WTC11 (cell line): ENCODE data around the gene OTUB2. TPM values are rescaled to one million over a fixed set of nuclear protein-coding genes. Genes with fewer than 3 reads are reported as not detected.
A peak's percentile ranks its signal among the peaks of the same experiment; 100 is the strongest.
"Not testable (repeated sequence)": the region's sequence is repeated elsewhere in the genome, so short reads cannot be mapped to it uniquely, and the experiment has no call there.

ENCODE experiments used
- ATAC-seq: fragments of 200-7000 bp; cut with Tn5 transposase; 2 replicates; pipeline ENCODE4 v1.10.0; 2021; ENCODE audit warnings: mild to moderate bottlenecking, moderate library complexity
- CTCF ChIA-PET: fragments of 300-600 bp; sonication (Branson Sonifier 250); formaldehyde crosslinking; loops from one replicate; lab custom pipeline; 2021; ENCODE audit warnings: antibody characterized with exemption; lab: Charles Lee
- POLR2A ChIA-PET: fragments of 350-600 bp; sonication (Branson Sonifier 250); formaldehyde crosslinking; loops from one replicate; lab custom pipeline; 2021; ENCODE audit warnings: antibody characterized with exemption; lab: Charles Lee
- DNase-seq: peaks from one replicate; pipeline ENCODE4 v3.0.0; 2021; ENCODE audit warnings: low spot score
- H3K27ac Mint-ChIP-seq: 2 replicates; pipeline ENCODE4 v1.8.0; 2021; ENCODE audit warnings: mixed read lengths
- H3K27me3 Mint-ChIP-seq: 2 replicates; pipeline ENCODE4 v1.8.0; 2021; ENCODE audit warnings: low read depth, mild to moderate bottlenecking, moderate library complexity, mixed read lengths
- H3K36me3 Mint-ChIP-seq: 2 replicates; pipeline ENCODE4 v1.8.0; 2021; ENCODE audit warnings: mixed read lengths
- H3K4me1 Mint-ChIP-seq: 2 replicates; pipeline ENCODE4 v1.8.0; 2022; ENCODE audit warnings: mixed read lengths
- H3K4me3 Mint-ChIP-seq: 2 replicates; pipeline ENCODE4 v1.8.0; 2021; ENCODE audit warnings: mild to moderate bottlenecking, moderate library complexity, mixed read lengths
- H3K9me3 Mint-ChIP-seq: 2 replicates; pipeline ENCODE4 v1.8.0; 2021; ENCODE audit warnings: mixed read lengths
- CBFB ChIP-seq: sonication (generic); formaldehyde crosslinking; IDR thresholded peaks from 2 replicates; pipeline ENCODE4 v1.8.1; 2022; ENCODE audit warnings: mild to moderate bottlenecking, low read depth, missing genetic modification reagents
- ETV6 ChIP-seq: sonication (generic); formaldehyde crosslinking; IDR thresholded peaks from 2 replicates; pipeline ENCODE4 v1.8.1; 2022; ENCODE audit warnings: mild to moderate bottlenecking, missing genetic modification reagents
- FOXJ3 ChIP-seq: sonication (generic); formaldehyde crosslinking; IDR thresholded peaks from 2 replicates; pipeline ENCODE4 v1.9.0; 2021; ENCODE audit warnings: missing genetic modification reagents, mild to moderate bottlenecking, borderline replicate concordance
- FOXK1 ChIP-seq: sonication (generic); formaldehyde crosslinking; IDR thresholded peaks from 2 replicates; pipeline ENCODE4 v1.8.0; 2022; ENCODE audit warnings: mild to moderate bottlenecking, moderate library complexity, missing genetic modification reagents
- GRHL2 ChIP-seq: fragments of 250-450 bp; sonication (Bioruptor Pico); IDR thresholded peaks from 2 replicates; pipeline ENCODE4 v1.8.0; 2022; ENCODE audit warnings: mild to moderate bottlenecking, moderate library complexity; ENCODE audit not compliant: insufficient replicate concordance, severe bottlenecking
- KAT7 ChIP-seq: sonication (generic); formaldehyde crosslinking; IDR thresholded peaks from 2 replicates; pipeline ENCODE4 v1.8.1; 2023; ENCODE audit warnings: missing genetic modification reagents, mild to moderate bottlenecking, borderline replicate concordance
- MXD4 ChIP-seq: fragments of 250-450 bp; sonication (Bioruptor Pico); IDR thresholded peaks from 2 replicates; pipeline ENCODE4 v1.8.0; 2021; ENCODE audit warnings: mild to moderate bottlenecking, moderate library complexity, borderline replicate concordance
- NFE2L1 ChIP-seq: sonication (generic); formaldehyde crosslinking; IDR thresholded peaks from 2 replicates; pipeline ENCODE4 v1.8.1; 2023; ENCODE audit warnings: missing genetic modification reagents
- NFYB ChIP-seq: sonication (generic); formaldehyde crosslinking; conservative IDR thresholded peaks from 2 replicates; pipeline ENCODE4 v1.8.0; 2022; ENCODE audit warnings: low read depth, missing genetic modification reagents
- NR1H2 ChIP-seq: sonication (generic); formaldehyde crosslinking; IDR thresholded peaks from 2 replicates; pipeline ENCODE4 v1.9.0; 2021; ENCODE audit warnings: mild to moderate bottlenecking, moderate library complexity, missing genetic modification reagents
- ZNF232 ChIP-seq: sonication (generic); formaldehyde crosslinking; IDR thresholded peaks from 2 replicates; pipeline ENCODE4 v1.8.0; 2022; ENCODE audit warnings: mild to moderate bottlenecking, missing genetic modification reagents
- ZNF396 ChIP-seq: fragments of 250-450 bp; sonication (Bioruptor Pico); IDR thresholded peaks from 2 replicates; pipeline ENCODE4 v1.8.0; 2021; ENCODE audit warnings: mild to moderate bottlenecking, moderate library complexity, borderline replicate concordance
- total RNA-seq: library from RNA; stranded (reverse); gene quantifications from 3 replicates; pipeline ENCODE4 v1.2.3, GENCODE V29; 2021
- TF ChIP-seq, protein P1 (sequence below): sonication (generic); formaldehyde crosslinking; IDR thresholded peaks from 2 replicates; pipeline ENCODE4 v1.8.1; 2022; ENCODE audit warnings: low read depth, missing genetic modification reagents, borderline replicate concordance
- TF ChIP-seq, protein P2 (sequence below): sonication (generic); formaldehyde crosslinking; IDR thresholded peaks from 2 replicates; pipeline ENCODE4 v1.8.1; 2023; ENCODE audit warnings: mild to moderate bottlenecking, missing genetic modification reagents, moderate library complexity
- TF ChIP-seq, protein P3 (sequence below): sonication (generic); formaldehyde crosslinking; IDR thresholded peaks from 2 replicates; pipeline ENCODE4 v1.8.0; 2022; ENCODE audit warnings: mild to moderate bottlenecking, missing genetic modification reagents
- TF ChIP-seq, protein P4 (sequence below): sonication (generic); formaldehyde crosslinking; IDR thresholded peaks from 2 replicates; pipeline ENCODE4 v1.8.1; 2023; ENCODE audit warnings: mild to moderate bottlenecking, moderate library complexity, missing genetic modification reagents
- TF ChIP-seq, protein P5 (sequence below): sonication (generic); formaldehyde crosslinking; conservative IDR thresholded peaks from 2 replicates; pipeline ENCODE4 v1.8.1; 2023; ENCODE audit warnings: mild to moderate bottlenecking, low read depth, missing genetic modification reagents, moderate library complexity
- TF ChIP-seq, protein P6 (sequence below): sonication (generic); formaldehyde crosslinking; IDR thresholded peaks from 2 replicates; pipeline ENCODE4 v1.8.0; 2022; ENCODE audit warnings: mild to moderate bottlenecking, missing genetic modification reagents

The OTUB2 gene
- total RNA-seq, 1 experiment from 2014 or later = 3.5 TPM

DNA sequence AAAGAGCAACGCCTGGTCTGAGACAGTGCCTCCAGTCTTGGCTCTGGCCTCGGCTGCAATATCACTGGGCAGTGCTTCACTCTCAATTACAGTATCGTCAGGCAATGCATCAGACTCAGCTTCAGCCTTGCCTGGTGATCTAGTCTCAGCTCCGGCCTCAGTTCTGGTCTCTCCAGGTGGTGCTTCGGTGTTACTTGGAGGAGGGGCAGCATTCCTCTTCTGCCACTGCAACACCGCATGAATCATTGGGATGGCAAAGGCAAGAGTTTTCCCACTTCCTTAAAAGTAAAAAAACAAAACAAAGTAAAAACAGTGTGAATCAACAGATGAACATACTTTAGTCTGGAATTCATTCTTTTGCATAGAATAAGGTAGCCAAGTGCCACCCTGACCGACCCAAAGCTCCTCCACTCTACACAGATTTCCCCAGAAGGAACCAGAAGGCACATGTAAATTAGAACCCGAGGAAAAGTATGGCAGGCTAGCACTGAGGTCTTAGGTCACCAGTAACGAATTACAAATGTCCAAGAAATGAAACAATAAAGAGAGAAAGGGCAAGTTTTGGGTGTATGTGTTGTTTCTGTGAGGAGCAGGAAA is 36.3 kb downstream of the OTUB2 start:
- H3K4me3 Mint-ChIP-seq = no peak overlapping the region
- no peak for DNase-seq
- ChIA-PET CTCF (interaction anchor here (2.2 kb wide), 2 partner anchors 26 to 74 kb away, joined by 8 to 10 read pairs; no protein-coding TSS in a partner anchor), POLR2A (no interaction called here)
- H3K9me3 Mint-ChIP-seq = peaks cover under 1% of the 10 kb centered on the region
- H3K36me3 Mint-ChIP-seq = peaks cover 50% of the 10 kb centered on the region
- peak; percentile 57; the same call in 1 of the 2 replicates for ATAC-seq
- TF ChIP-seq NFE2L1 (CRISPR knock-in tag) = no peak
- peak overlapping the region; percentile 93 for H3K27ac Mint-ChIP-seq
- peaks cover 34% of the 10 kb centered on the region for H3K4me1 Mint-ChIP-seq
- no peaks in the 10 kb centered on the region; the same call in 1 of the 2 replicates for H3K27me3 Mint-ChIP-seq

DNA sequence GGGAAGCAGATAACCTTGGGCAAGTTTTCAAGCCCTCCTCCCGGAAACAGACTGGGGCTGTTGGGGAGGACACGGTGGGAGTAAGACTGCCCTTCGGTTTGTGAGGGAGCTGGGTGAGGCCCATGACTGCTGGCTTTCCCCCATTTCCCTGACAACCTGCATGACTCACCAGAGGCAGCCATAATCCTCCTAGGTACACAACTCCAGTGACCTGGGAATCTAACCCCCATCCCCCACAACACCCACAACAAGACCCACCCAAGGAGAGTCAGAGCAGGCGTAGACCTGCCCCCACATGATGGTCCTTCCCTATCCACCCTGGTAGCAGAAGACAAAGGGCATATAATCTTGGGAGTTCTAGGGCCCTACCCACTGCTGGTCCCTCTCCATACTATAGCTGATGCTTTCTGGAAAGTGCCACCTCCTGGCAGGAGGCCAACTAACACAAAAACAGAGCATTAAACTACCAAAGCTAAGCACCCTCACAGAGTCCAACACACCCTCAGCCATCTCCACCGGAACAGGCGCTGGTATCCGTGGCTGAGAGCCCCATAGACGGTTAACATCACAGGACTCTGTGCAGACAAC is 40.0 kb downstream of the OTUB2 start:
- no peak for DNase-seq
- ChIA-PET POLR2A (no interaction called here), CTCF (interaction anchor here (0.6 to 4.4 kb wide), 7 partner anchors 30 to 126 kb away, joined by 3 to 22 read pairs (median 4); no protein-coding TSS in a partner anchor)
- no peak for TF ChIP-seq GRHL2 (CRISPR knock-in tag)
- TF ChIP-seq ZNF232 (CRISPR knock-in tag) = no peak
- TF ChIP-seq, protein P1, sequence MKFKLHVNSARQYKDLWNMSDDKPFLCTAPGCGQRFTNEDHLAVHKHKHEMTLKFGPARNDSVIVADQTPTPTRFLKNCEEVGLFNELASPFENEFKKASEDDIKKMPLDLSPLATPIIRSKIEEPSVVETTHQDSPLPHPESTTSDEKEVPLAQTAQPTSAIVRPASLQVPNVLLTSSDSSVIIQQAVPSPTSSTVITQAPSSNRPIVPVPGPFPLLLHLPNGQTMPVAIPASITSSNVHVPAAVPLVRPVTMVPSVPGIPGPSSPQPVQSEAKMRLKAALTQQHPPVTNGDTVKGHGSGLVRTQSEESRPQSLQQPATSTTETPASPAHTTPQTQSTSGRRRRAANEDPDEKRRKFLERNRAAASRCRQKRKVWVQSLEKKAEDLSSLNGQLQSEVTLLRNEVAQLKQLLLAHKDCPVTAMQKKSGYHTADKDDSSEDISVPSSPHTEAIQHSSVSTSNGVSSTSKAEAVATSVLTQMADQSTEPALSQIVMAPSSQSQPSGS = no peak
- TF ChIP-seq, protein P2, sequence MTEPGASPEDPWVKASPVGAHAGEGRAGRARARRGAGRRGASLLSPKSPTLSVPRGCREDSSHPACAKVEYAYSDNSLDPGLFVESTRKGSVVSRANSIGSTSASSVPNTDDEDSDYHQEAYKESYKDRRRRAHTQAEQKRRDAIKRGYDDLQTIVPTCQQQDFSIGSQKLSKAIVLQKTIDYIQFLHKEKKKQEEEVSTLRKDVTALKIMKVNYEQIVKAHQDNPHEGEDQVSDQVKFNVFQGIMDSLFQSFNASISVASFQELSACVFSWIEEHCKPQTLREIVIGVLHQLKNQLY (CRISPR knock-in tag) = no peak
- no peak for TF ChIP-seq FOXK1 (CRISPR knock-in tag)
- TF ChIP-seq, protein P3, sequence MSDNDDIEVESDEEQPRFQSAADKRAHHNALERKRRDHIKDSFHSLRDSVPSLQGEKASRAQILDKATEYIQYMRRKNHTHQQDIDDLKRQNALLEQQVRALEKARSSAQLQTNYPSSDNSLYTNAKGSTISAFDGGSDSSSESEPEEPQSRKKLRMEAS (CRISPR knock-in tag) = no peak
- TF ChIP-seq ETV6 (CRISPR knock-in tag) = no peak
- no peak for TF ChIP-seq FOXJ3
- no peak for TF ChIP-seq KAT7 (CRISPR knock-in tag)
- TF ChIP-seq, protein P4, sequence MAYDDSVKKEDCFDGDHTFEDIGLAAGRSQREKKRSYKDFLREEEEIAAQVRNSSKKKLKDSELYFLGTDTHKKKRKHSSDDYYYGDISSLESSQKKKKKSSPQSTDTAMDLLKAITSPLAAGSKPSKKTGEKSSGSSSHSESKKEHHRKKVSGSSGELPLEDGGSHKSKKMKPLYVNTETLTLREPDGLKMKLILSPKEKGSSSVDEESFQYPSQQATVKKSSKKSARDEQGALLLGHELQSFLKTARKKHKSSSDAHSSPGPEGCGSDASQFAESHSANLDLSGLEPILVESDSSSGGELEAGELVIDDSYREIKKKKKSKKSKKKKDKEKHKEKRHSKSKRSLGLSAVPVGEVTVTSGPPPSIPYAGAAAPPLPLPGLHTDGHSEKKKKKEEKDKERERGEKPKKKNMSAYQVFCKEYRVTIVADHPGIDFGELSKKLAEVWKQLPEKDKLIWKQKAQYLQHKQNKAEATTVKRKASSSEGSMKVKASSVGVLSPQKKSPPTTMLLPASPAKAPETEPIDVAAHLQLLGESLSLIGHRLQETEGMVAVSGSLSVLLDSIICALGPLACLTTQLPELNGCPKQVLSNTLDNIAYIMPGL (CRISPR knock-in tag) = no peak
- no peak for TF ChIP-seq ZNF396 (CRISPR knock-in tag)
- TF ChIP-seq NFYB (CRISPR knock-in tag) = no peak
- Mint-ChIP-seq H3K4me3 (no peak overlapping the region), H3K27ac (peak overlapping the region; percentile 42), H3K4me1 (peaks cover 42% of the 10 kb centered on the region), H3K27me3 (no peaks in the 10 kb centered on the region; the same call in 1 of the 2 replicates), H3K36me3 (peaks cover 54% of the 10 kb centered on the region), H3K9me3 (peaks cover 38% of the 10 kb centered on the region)
- peak; percentile 53 for ATAC-seq

DNA sequence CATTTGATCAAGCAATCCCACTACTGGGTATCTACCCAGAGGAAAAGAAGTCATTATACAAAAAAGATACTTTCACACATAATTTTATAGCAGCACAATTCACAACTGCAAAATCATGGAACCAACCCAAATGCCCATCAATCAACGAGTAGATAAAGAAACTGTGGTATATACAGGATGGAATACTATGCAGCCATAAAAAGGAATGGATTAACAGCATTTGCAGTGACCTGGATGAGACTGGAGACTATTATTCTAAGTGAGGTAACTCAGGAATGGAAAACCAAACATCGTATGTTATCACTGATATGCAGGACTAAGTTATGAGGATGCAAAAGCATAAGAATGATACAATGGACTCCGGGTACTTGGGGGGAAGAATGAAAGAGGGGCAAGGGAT is 45.9 kb downstream of the OTUB2 start:
- H3K4me3 Mint-ChIP-seq = not testable (repeated sequence)

DNA sequence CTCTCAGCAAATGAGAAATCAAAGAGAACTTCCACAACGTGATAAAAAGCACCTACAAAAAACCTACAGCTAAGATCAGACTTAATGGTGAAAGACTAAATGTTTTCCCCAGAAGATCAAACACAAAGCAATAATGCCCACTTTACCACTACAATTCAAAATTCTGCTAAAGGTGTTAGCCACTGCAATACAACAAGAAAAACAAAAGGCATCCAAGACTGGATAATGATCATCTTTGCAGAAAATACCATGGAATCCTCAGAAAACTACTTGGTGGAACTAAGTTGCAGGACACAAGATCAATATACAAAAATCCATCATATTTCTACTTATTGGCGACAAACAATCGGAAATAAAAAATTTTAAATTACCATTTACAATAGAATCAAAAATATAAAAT is 48.4 kb downstream of the OTUB2 start:
- no peak for ATAC-seq
- Mint-ChIP-seq H3K36me3 (peaks cover 65% of the 10 kb centered on the region), H3K4me3 (no peak overlapping the region), H3K4me1 (peaks cover 16% of the 10 kb centered on the region), H3K27ac (no peak overlapping the region), H3K9me3 (peaks cover 44% of the 10 kb centered on the region), H3K27me3 (no peaks in the 10 kb centered on the region)
- ChIA-PET CTCF (interaction anchor here (1.0 kb wide), 1 partner anchor 38 kb away, joined by 3 read pairs; no protein-coding TSS in a partner anchor), POLR2A (no interaction called here)
- no peak for DNase-seq
- no peak for TF ChIP-seq ETV6 (CRISPR knock-in tag)
- TF ChIP-seq, protein P5, sequence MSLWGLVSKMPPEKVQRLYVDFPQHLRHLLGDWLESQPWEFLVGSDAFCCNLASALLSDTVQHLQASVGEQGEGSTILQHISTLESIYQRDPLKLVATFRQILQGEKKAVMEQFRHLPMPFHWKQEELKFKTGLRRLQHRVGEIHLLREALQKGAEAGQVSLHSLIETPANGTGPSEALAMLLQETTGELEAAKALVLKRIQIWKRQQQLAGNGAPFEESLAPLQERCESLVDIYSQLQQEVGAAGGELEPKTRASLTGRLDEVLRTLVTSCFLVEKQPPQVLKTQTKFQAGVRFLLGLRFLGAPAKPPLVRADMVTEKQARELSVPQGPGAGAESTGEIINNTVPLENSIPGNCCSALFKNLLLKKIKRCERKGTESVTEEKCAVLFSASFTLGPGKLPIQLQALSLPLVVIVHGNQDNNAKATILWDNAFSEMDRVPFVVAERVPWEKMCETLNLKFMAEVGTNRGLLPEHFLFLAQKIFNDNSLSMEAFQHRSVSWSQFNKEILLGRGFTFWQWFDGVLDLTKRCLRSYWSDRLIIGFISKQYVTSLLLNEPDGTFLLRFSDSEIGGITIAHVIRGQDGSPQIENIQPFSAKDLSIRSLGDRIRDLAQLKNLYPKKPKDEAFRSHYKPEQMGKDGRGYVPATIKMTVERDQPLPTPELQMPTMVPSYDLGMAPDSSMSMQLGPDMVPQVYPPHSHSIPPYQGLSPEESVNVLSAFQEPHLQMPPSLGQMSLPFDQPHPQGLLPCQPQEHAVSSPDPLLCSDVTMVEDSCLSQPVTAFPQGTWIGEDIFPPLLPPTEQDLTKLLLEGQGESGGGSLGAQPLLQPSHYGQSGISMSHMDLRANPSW (CRISPR knock-in tag) = no peak
- TF ChIP-seq CBFB = no peak
- TF ChIP-seq NR1H2 = no peak
- TF ChIP-seq, protein P6, sequence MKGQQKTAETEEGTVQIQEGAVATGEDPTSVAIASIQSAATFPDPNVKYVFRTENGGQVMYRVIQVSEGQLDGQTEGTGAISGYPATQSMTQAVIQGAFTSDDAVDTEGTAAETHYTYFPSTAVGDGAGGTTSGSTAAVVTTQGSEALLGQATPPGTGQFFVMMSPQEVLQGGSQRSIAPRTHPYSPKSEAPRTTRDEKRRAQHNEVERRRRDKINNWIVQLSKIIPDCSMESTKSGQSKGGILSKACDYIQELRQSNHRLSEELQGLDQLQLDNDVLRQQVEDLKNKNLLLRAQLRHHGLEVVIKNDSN (CRISPR knock-in tag) = no peak
- TF ChIP-seq MXD4 (CRISPR knock-in tag) = no peak

More for the DNA sequence above, 45.9 kb downstream of the OTUB2 start:
- CTCF ChIA-PET, H3K27ac Mint-ChIP-seq, POLR2A ChIA-PET, H3K27me3 Mint-ChIP-seq, ATAC-seq, DNase-seq: not testable (repeated sequence)
- H3K9me3 Mint-ChIP-seq = peaks cover 66% of the 10 kb centered on the region
- peaks cover 68% of the 10 kb centered on the region for H3K36me3 Mint-ChIP-seq
- H3K4me1 Mint-ChIP-seq = peaks cover 12% of the 10 kb centered on the region
